SK-N-SH treated with all-trans-retinoic acid at 6 μM for 48 hours (cell line): Measurements from ENCODE around the gene CASP5.
"Not testable (repeated sequence)": the region's sequence is repeated elsewhere in the genome, so short reads cannot be mapped to it uniquely, and the experiment has no call there.

ENCODE experiments used
- ATAC-seq: fragments of 200-7000 bp; cut with Tn5 transposase; 3 replicates; pipeline ENCODE4 v1.9.1; 2020; ENCODE audit warnings: mild to moderate bottlenecking, moderate library complexity
- ARNTL ChIP-seq: fragments of 450-650 bp; formaldehyde crosslinking; IDR thresholded peaks from 2 replicates; pipeline ENCODE4 v1.5.0; 2020; ENCODE audit warnings: low read depth, mild to moderate bottlenecking, moderate library complexity, borderline replicate concordance
- BACH2 ChIP-seq: fragments of 250-450 bp; sonication (Bioruptor Pico); IDR thresholded peaks from 2 replicates; pipeline ENCODE4 v1.9.0; 2021; ENCODE audit warnings: mild to moderate bottlenecking, borderline replicate concordance
- CREB5 ChIP-seq: fragments of 250-450 bp; sonication (Bioruptor Pico); IDR thresholded peaks from 2 replicates; pipeline ENCODE4 v1.5.1; 2020; ENCODE audit warnings: low read depth, mild to moderate bottlenecking, moderate library complexity
- CSDC2 ChIP-seq: fragments of 250-450 bp; sonication (Bioruptor Pico); IDR thresholded peaks from 2 replicates; pipeline ENCODE4 v1.5.0; 2020; ENCODE audit warnings: mild to moderate bottlenecking, moderate library complexity
- CSRNP3 ChIP-seq: fragments of 250-450 bp; sonication (Bioruptor Pico); IDR thresholded peaks from 2 replicates; pipeline ENCODE4 v1.5.1; 2021; ENCODE audit warnings: mild to moderate bottlenecking, moderate library complexity
- ESRRG ChIP-seq: fragments of 250-450 bp; sonication (Bioruptor Pico); IDR thresholded peaks from 2 replicates; pipeline ENCODE4 v1.6.1; 2021; ENCODE audit warnings: mild to moderate bottlenecking
- ISL1 ChIP-seq: fragments of 250-450 bp; sonication (Bioruptor Pico); IDR thresholded peaks from 2 replicates; pipeline ENCODE4 v2.1.2; 2022; ENCODE audit warnings: mild to moderate bottlenecking, moderate library complexity
- OSR1 ChIP-seq: fragments of 250-450 bp; sonication (Bioruptor Pico); IDR thresholded peaks from 2 replicates; pipeline ENCODE4 v1.8.0; 2022; ENCODE audit warnings: moderate library complexity, mild to moderate bottlenecking, inconsistent platforms
- PATZ1 ChIP-seq: fragments of 250-450 bp; sonication (Bioruptor Pico); IDR thresholded peaks from 2 replicates; pipeline ENCODE4 v1.8.0; 2020; ENCODE audit warnings: mild to moderate bottlenecking, moderate library complexity, borderline replicate concordance
- POU6F1 ChIP-seq: fragments of 250-450 bp; sonication (Bioruptor Pico); IDR thresholded peaks from 2 replicates; pipeline ENCODE4 v1.8.0; 2021; ENCODE audit warnings: low read depth, mild to moderate bottlenecking, moderate library complexity, borderline replicate concordance
- PPARA ChIP-seq: fragments of 250-450 bp; sonication (Bioruptor Pico); IDR thresholded peaks from 2 replicates; pipeline ENCODE4 v1.5.0; 2020; ENCODE audit warnings: mild to moderate bottlenecking, borderline replicate concordance
- SNAI2 ChIP-seq: fragments of 250-450 bp; sonication (Bioruptor Pico); IDR thresholded peaks from 2 replicates; pipeline ENCODE4 v1.5.0; 2020; ENCODE audit warnings: mild to moderate bottlenecking, moderate library complexity
- TCF4 ChIP-seq: fragments of 250-450 bp; sonication (Bioruptor Pico); IDR thresholded peaks from 2 replicates; pipeline ENCODE4 v1.8.0; 2021; ENCODE audit warnings: mild to moderate bottlenecking, moderate library complexity, borderline replicate concordance
- TOX ChIP-seq: fragments of 250-450 bp; sonication (Bioruptor Pico); IDR thresholded peaks from 2 replicates; pipeline ENCODE4 v1.8.0; 2021; ENCODE audit warnings: mild to moderate bottlenecking, moderate library complexity, borderline replicate concordance
- TSHZ2 ChIP-seq: fragments of 250-450 bp; sonication (Bioruptor Pico); IDR thresholded peaks from 2 replicates; pipeline ENCODE4 v1.5.0; 2020; ENCODE audit warnings: mild to moderate bottlenecking, moderate library complexity
- ZC3H10 ChIP-seq: fragments of 250-450 bp; sonication (Bioruptor Pico); IDR thresholded peaks from 2 replicates; pipeline ENCODE4 v1.5.1; 2021; ENCODE audit warnings: mild to moderate bottlenecking, moderate library complexity
- ZFP3 ChIP-seq: fragments of 250-450 bp; sonication (Bioruptor Pico); IDR thresholded peaks from 2 replicates; pipeline ENCODE4 v1.5.0; 2020; ENCODE audit warnings: mild to moderate bottlenecking, moderate library complexity
- ZFP30 ChIP-seq: fragments of 450-650 bp; formaldehyde crosslinking; IDR thresholded peaks from 2 replicates; pipeline ENCODE4 v1.5.0; 2022; ENCODE audit warnings: mild to moderate bottlenecking, moderate library complexity
- ZNF70 ChIP-seq: fragments of 450-650 bp; formaldehyde crosslinking; IDR thresholded peaks from 2 replicates; pipeline ENCODE4 v1.5.0; 2020; ENCODE audit warnings: mild to moderate bottlenecking, moderate library complexity
- ZNF8 ChIP-seq: fragments of 450-650 bp; formaldehyde crosslinking; IDR thresholded peaks from 2 replicates; pipeline ENCODE4 v1.5.0; 2020; ENCODE audit warnings: mild to moderate bottlenecking, moderate library complexity

Gene CASP5

GRCh38 chr11:105069749-105070148, 46.8 kb upstream of the CASP5 start:
- ATAC-seq, result not testable (repeated sequence)

GRCh38 chr11:105063245-105063941, 40.4 kb upstream of the CASP5 start:
- not testable (repeated sequence) for ATAC-seq

GRCh38 chr11:105057432-105057831, 34.5 kb upstream of the CASP5 start:
- no peak for ATAC-seq
- no peak for TF ChIP-seq SNAI2 (CRISPR knock-in tag)

- TF ChIP-seq ZFP30 (CRISPR knock-in tag) (no peak), CSRNP3 (no peak), OSR1 (CRISPR knock-in tag) (no peak), BACH2 (CRISPR knock-in tag) (no peak), SNAI2 (CRISPR knock-in tag) (no peak), ZC3H10 (CRISPR knock-in tag) (no peak), CSDC2 (CRISPR knock-in tag) (no peak), TSHZ2 (CRISPR knock-in tag) (no peak), ZNF8 (CRISPR knock-in tag) (no peak), ISL1 (CRISPR knock-in tag) (no peak), ESRRG (CRISPR knock-in tag) (no peak), TOX (CRISPR knock-in tag) (no peak), POU6F1 (CRISPR knock-in tag) (no peak), PPARA (CRISPR knock-in tag) (no peak), ZNF70 (no peak)
- ATAC-seq, result no peak
Measured at GRCh38 chr11:105056446-105056845, 33.5 kb upstream of the CASP5 start.

- TF ChIP-seq ZFP30 (CRISPR knock-in tag), result no peak
- TF ChIP-seq ZFP3 (CRISPR knock-in tag), result no peak
- TF ChIP-seq CSRNP3, result no peak
- no peak for TF ChIP-seq ZNF70
- no peak for TF ChIP-seq ZNF8 (CRISPR knock-in tag)
- TF ChIP-seq CREB5 (CRISPR knock-in tag), result no peak
- TF ChIP-seq ARNTL (CRISPR knock-in tag), result no peak
- no peak for TF ChIP-seq ISL1 (CRISPR knock-in tag)
- no peak for TF ChIP-seq OSR1 (CRISPR knock-in tag)
- no peak for TF ChIP-seq PATZ1 (CRISPR knock-in tag)
- no peak for TF ChIP-seq TCF4
- no peak for ATAC-seq
Measured at GRCh38 chr11:105054723-105055493, 31.9 kb upstream of the CASP5 start.
